OCI-LY7 (cell line): ENCODE measurements around the gene CALD1. TPM values are rescaled to one million over a fixed set of nuclear protein-coding genes. Genes with fewer than 3 reads are reported as not detected.

ENCODE experiments used
- BruUV-seq: library from RNA; stranded (reverse); fragments of 400-500 nt; replicated peaks from 2 replicates; lab custom pipeline; 2021; lab: Mats Ljungman, UMichigan
- CTCF ChIA-PET: fragments of 300-600 bp; sonication (Branson Sonifier 250); formaldehyde crosslinking; loops from one replicate; lab custom pipeline; 2022; ENCODE audit warnings: antibody characterized with exemption; ENCODE audit not compliant: unreplicated experiment; lab: Charles Lee
- POLR2A ChIA-PET: fragments of 300-600 bp; sonication (Branson Sonifier 250); formaldehyde crosslinking; loops from one replicate; lab custom pipeline; 2022; ENCODE audit warnings: antibody characterized with exemption; lab: Charles Lee
- DNase-seq: peaks from one replicate; pipeline ENCODE4 v3.0.0-alpha.2; 2015; ENCODE audit warnings: low spot score
- H2AFZ ChIP-seq: fragments of 200-600 bp; sonication (generic), shearing (Covaris generic); 2 replicates; pipeline ENCODE4 v1.6.1; 2014; ENCODE audit warnings: mild to moderate bottlenecking, antibody characterized with exemption, low read length, moderate library complexity
- H3K27ac ChIP-seq: fragments of 200-600 bp; sonication (generic); 2 replicates; pipeline ENCODE4 v1.5.1; 2014; ENCODE audit warnings: mixed run types, low read depth, mild to moderate bottlenecking, moderate library complexity, low read length, inconsistent platforms; ENCODE audit not compliant: poor library complexity, severe bottlenecking
- H3K36me3 ChIP-seq: fragments of 200-600 bp; sonication (generic); 2 replicates; pipeline ENCODE4 v1.6.1; 2014; ENCODE audit warnings: mild to moderate bottlenecking, antibody characterized with exemption, low read length, moderate library complexity, mixed read lengths; ENCODE audit not compliant: insufficient read depth
- H3K4me1 ChIP-seq: fragments of 200-600 bp; sonication (generic); 2 replicates; pipeline ENCODE4 v1.5.1; 2014; ENCODE audit warnings: mild to moderate bottlenecking, low read length; ENCODE audit not compliant: insufficient read depth, poor library complexity, severe bottlenecking
- H3K4me2 ChIP-seq: fragments of 200-600 bp; sonication (generic); 2 replicates; pipeline ENCODE4 v1.6.1; 2014; ENCODE audit warnings: mild to moderate bottlenecking, low read length
- H3K4me3 ChIP-seq: fragments of 200-600 bp; sonication (generic); 2 replicates; pipeline ENCODE4 v1.5.1; 2014; ENCODE audit warnings: mild to moderate bottlenecking, low read depth, low read length; ENCODE audit not compliant: poor library complexity, severe bottlenecking
- H3K79me2 ChIP-seq: fragments of 200-600 bp; sonication (generic); 2 replicates; pipeline ENCODE4 v1.6.1; 2016; ENCODE audit warnings: low read depth, mild to moderate bottlenecking, low read length, moderate library complexity, mixed read lengths; ENCODE audit not compliant: insufficient read depth
- H3K9me2 ChIP-seq: fragments of 200-600 bp; sonication (generic); 2 replicates; pipeline ENCODE4 v1.6.1; 2016; ENCODE audit warnings: mild to moderate bottlenecking, low read length, mixed read lengths; ENCODE audit not compliant: insufficient read depth
- H3K9me3 ChIP-seq: fragments of 200-600 bp; sonication (generic); 2 replicates; pipeline ENCODE4 v1.6.1; 2014; ENCODE audit warnings: mild to moderate bottlenecking, mixed run types, low read length, mixed read lengths
- H4K20me1 ChIP-seq: fragments of 200-600 bp; sonication (generic); 2 replicates; pipeline ENCODE4 v1.6.1; 2014; ENCODE audit warnings: mild to moderate bottlenecking, antibody characterized with exemption, low read length, moderate library complexity, mixed read lengths; ENCODE audit not compliant: insufficient read depth
- EZH2phosphoT487 ChIP-seq: fragments of 200-600 bp; sonication (generic); IDR thresholded peaks from 2 replicates; pipeline ENCODE4 v1.6.1; 2018; ENCODE audit warnings: low read depth, borderline replicate concordance, mild to moderate bottlenecking, mixed run types, antibody characterized with exemption, low read length, moderate library complexity, mixed read lengths
- intact Hi-C: fragments of 100-400 bp; cut with micrococcal nuclease; formaldehyde crosslinking; loops from one replicate; pipeline ENCODE4 v1.10.0; 2022; ENCODE audit not compliant: unreplicated experiment
- total RNA-seq, 2 experiments: library from RNA; depleted of rRNA in 1 of 2; stranded (reverse); fragments of >200 nt in 1 of 2; shearing (Covaris generic) in 1 of 2; gene quantifications; 2 replicates each; pipeline ENCODE4 v1.2.3, GENCODE V29; 2014 to 2022
- TF ChIP-seq, protein P1 (sequence below): fragments of 200-600 bp; sonication (generic); conservative IDR thresholded peaks from 2 replicates; pipeline ENCODE4 v1.5.1; 2014; ENCODE audit warnings: mild to moderate bottlenecking, antibody characterized with exemption, low read length, moderate library complexity, mixed read lengths

CALD1 gene
- total RNA-seq, 2 experiments from 2014 or later: 0.25 to 0.49 TPM

DNA sequence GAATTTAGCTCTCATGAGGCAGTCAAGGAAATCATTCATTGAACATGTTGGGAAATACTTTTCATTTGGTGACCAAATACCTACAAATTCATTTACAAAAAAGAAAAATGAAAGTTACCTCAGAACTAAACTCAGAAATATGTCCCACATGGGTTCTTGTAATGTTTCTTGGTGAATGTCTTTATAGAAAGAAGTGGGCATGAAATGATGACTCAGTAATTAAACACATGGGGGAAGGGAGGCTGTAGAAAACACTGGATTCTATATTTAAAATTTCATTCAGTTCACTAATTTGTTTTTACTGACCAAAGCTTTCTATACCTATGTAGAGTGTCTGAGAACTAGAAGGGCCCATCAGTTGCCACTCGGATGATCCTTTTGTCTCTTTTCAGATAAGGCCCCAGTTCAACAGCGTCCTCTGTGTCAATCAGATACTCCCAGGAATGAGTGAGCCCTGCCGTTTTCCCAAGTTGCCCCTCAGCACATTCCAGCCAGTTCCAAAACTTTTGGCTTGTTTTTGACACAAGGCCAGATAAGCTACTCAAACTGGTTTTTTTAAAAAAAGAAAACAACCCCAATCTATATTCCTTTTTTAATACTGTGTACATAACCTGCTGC lies 157.6 kb downstream of the CALD1 start:
- no peak overlapping the region for H3K27ac ChIP-seq
- CTCF ChIA-PET: no interaction called here
- no peak overlapping the region for H3K4me2 ChIP-seq
- H3K36me3 ChIP-seq: no peaks in the 10 kb centered on the region
- no peaks in the 10 kb centered on the region for H3K9me2 ChIP-seq
- H2AFZ ChIP-seq: no peak overlapping the region
- H4K20me1 ChIP-seq: no peaks in the 10 kb centered on the region
- H3K4me3 ChIP-seq: no peak overlapping the region
- no peak for DNase-seq
- H3K9me3 ChIP-seq: no peaks in the 10 kb centered on the region
- no peak for TF ChIP-seq EZH2phosphoT487
- TF ChIP-seq, protein P1, sequence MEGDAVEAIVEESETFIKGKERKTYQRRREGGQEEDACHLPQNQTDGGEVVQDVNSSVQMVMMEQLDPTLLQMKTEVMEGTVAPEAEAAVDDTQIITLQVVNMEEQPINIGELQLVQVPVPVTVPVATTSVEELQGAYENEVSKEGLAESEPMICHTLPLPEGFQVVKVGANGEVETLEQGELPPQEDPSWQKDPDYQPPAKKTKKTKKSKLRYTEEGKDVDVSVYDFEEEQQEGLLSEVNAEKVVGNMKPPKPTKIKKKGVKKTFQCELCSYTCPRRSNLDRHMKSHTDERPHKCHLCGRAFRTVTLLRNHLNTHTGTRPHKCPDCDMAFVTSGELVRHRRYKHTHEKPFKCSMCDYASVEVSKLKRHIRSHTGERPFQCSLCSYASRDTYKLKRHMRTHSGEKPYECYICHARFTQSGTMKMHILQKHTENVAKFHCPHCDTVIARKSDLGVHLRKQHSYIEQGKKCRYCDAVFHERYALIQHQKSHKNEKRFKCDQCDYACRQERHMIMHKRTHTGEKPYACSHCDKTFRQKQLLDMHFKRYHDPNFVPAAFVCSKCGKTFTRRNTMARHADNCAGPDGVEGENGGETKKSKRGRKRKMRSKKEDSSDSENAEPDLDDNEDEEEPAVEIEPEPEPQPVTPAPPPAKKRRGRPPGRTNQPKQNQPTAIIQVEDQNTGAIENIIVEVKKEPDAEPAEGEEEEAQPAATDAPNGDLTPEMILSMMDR: no peak
- BruUV-seq: no TSS peak
- no peaks in the 10 kb centered on the region for H3K4me1 ChIP-seq
- H3K79me2 ChIP-seq: no peaks in the 10 kb centered on the region
- intact Hi-C loops: no loop called here
- POLR2A ChIA-PET: interaction anchor here (0.6 to 0.7 kb wide), 5 partner anchors 20 to 387 kb away, joined by 3 to 7 read pairs (median 3); no protein-coding TSS in a partner anchor

DNA sequence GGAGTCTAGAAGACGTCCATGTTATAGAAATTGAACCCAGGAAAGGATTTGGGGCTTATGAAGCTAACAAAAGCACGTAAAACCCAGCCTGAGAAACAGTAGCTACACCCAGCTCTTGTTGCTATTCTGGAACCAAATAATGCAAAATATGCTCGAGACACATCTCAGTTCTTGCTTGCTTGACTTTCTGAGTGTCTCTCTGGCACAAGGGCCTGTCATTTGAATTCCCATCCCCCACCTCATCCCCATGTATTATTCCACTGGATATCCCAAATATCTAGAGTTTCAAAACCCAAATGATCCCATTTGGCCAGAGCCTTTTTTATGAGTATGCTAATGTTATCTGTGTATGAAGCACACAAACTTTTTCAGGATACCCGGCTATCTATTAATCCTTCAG lies 158.7 kb downstream of the CALD1 start:
- TF ChIP-seq EZH2phosphoT487: no peak
- TF ChIP-seq, protein P1: no peak
- intact Hi-C loops: no loop called here
- BruUV-seq: no TSS peak
- no peaks in the 10 kb centered on the region for H3K9me3 ChIP-seq
- no peak overlapping the region for H3K4me2 ChIP-seq
- H3K27ac ChIP-seq: no peak overlapping the region
- no peaks in the 10 kb centered on the region for H3K9me2 ChIP-seq
- no peaks in the 10 kb centered on the region for H4K20me1 ChIP-seq
- H3K4me1 ChIP-seq: no peaks in the 10 kb centered on the region
- no peak overlapping the region for H3K4me3 ChIP-seq
- no peaks in the 10 kb centered on the region for H3K36me3 ChIP-seq
- no peak overlapping the region for H2AFZ ChIP-seq
- DNase-seq: no peak
- no peaks in the 10 kb centered on the region for H3K79me2 ChIP-seq
- POLR2A ChIA-PET: interaction anchor here (0.6 to 0.8 kb wide), 2 partner anchors 34 to 298 kb away, joined by 3 to 4 read pairs; no protein-coding TSS in a partner anchor
- CTCF ChIA-PET: no interaction called here

DNA sequence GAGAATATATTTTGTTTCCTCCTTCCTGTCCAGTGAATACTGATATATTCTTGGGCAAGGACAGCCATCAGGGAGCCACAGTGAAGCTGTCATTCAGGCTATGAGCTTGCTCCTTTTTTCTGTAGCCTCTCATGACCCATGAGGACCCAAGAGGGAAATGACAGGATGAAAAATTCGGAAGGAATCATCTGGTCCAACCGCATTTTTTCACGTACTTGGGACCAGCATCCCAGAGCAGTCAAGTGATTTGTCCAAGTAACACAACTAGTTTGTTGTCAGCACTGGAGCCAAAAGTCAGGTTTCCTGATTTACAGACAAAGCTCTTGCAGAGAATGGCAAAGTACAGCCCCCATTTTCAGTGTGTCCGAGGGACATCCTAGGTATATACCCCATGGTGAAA lies 159.7 kb downstream of the CALD1 start:
- ChIA-PET POLR2A (no interaction called here), CTCF (no interaction called here)
- Histone ChIP-seq H3K36me3 (no peaks in the 10 kb centered on the region), H3K4me3 (no peak overlapping the region), H3K79me2 (no peaks in the 10 kb centered on the region), H2AFZ (no peak overlapping the region), H3K27ac (no peak overlapping the region), H3K9me2 (no peaks in the 10 kb centered on the region), H3K4me2 (no peak overlapping the region), H3K9me3 (no peaks in the 10 kb centered on the region), H4K20me1 (no peaks in the 10 kb centered on the region), H3K4me1 (no peaks in the 10 kb centered on the region)
- no peak for DNase-seq
- intact Hi-C loops: no loop called here
- TF ChIP-seq EZH2phosphoT487: no peak
- TF ChIP-seq, protein P1: no peak
- BruUV-seq: no TSS peak
